ENCODE measurements around the gene VSIG10L. TPM values are rescaled to one million over a fixed set of nuclear protein-coding genes. Genes with fewer than 3 reads are reported as not detected.

VSIG10L gene
- total RNA-seq, 1 donor from 2014 or later, result 7.0 TPM

DNA sequence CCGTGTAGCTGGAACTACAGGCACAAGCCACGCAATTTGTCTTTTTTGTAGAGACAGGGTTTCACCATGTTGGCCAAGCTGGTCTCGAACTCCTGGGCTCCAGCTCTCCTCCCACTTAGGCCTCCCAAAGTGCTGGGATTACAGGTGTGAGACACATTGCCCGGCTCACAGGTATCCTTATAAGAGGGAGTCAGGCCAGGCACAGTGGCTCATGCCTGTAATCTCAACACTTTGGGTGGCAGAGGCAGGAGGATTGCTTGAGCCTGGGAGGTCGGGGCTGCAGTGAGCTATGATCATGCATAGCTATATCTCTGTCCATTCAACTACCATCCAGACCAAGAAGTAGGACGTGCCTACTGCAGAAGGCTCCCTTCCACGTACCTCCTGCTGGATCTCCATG is 40.7 kb downstream of the VSIG10L start:
- Mint-ChIP-seq H3K36me3 (ENCODE audit: insufficient read depth) (no peaks in the 10 kb centered on the region), H3K4me3 (ENCODE audit: low read depth) (no peak overlapping the region), H3K9me3 (ENCODE audit: low read depth) (peaks cover 3% of the 10 kb centered on the region), H3K4me1 (ENCODE audit: low read depth) (no peaks in the 10 kb centered on the region), H3K27ac (no peak overlapping the region), H3K27me3 (peaks cover 3% of the 10 kb centered on the region)
- no peak for DNase-seq (ENCODE audit: low spot score, unreplicated experiment)
- TF ChIP-seq CTCF (IDR thresholded peaks at IDR 0.05; ENCODE audit: unreplicated experiment), result no peak

GRCh38 chr19:51297406-51297805 is 44.5 kb downstream of the VSIG10L start:
- Mint-ChIP-seq H3K9me3 (ENCODE audit: low read depth) (no peaks in the 10 kb centered on the region), H3K27me3 (peaks cover 24% of the 10 kb centered on the region), H3K36me3 (ENCODE audit: insufficient read depth) (no peaks in the 10 kb centered on the region), H3K4me3 (ENCODE audit: low read depth) (no peak overlapping the region), H3K4me1 (ENCODE audit: low read depth) (no peaks in the 10 kb centered on the region), H3K27ac (no peak overlapping the region)
- no peak for TF ChIP-seq CTCF (IDR thresholded peaks at IDR 0.05; ENCODE audit: unreplicated experiment)
- DNase-seq (ENCODE audit: low spot score, unreplicated experiment), result no peak

DNA sequence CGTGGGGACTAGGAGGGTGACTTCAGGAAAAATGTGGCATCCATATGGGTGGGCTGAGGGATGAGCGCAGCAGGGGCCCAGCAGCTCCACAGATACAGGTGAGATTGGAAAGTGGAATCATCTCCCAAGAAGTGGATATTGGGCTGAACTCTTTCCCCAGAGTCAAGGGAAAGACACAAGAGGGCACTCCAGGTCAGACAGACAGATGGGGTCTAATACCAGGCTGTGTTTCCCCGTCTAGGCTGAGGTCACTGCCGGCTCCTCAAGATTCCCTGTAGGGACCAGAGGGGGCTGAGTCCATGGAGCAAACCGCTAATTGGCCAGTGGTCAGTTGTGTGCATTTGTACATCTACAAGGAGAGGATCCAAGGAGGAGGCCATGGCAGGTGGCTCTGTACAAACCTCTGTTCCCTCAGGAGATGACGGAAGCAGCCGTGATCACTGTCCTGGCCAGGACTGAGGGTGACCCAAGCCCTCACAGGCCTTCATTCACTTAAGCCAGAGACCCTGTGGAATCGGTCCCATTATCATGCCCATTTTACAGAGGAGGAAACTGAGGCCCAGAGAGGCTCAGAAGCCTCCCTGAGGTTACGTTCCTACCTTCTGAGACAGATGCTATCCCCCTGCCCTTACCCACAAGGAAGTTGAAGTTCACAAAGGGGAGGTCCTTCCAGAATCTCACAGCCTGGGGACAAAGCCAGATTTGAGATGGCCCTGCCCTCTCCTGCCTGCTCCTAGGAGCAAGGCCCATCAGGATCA is 45.4 kb downstream of the VSIG10L start:
- no peak overlapping the region for H3K27ac Mint-ChIP-seq
- no peaks in the 10 kb centered on the region for H3K9me3 Mint-ChIP-seq (ENCODE audit: low read depth)
- H3K27me3 Mint-ChIP-seq, result peaks cover 24% of the 10 kb centered on the region
- H3K36me3 Mint-ChIP-seq (ENCODE audit: insufficient read depth), result no peaks in the 10 kb centered on the region
- no peaks in the 10 kb centered on the region for H3K4me1 Mint-ChIP-seq (ENCODE audit: low read depth)
- no peak for DNase-seq (ENCODE audit: low spot score, unreplicated experiment)
- H3K4me3 Mint-ChIP-seq (ENCODE audit: low read depth), result no peak overlapping the region
- TF ChIP-seq CTCF (IDR thresholded peaks at IDR 0.05; ENCODE audit: unreplicated experiment), result no peak

GRCh38 chr19:51295382-51296126 is 46.4 kb downstream of the VSIG10L start:
- no peak for TF ChIP-seq CTCF (IDR thresholded peaks at IDR 0.05; ENCODE audit: unreplicated experiment)
- peaks cover 24% of the 10 kb centered on the region for H3K27me3 Mint-ChIP-seq
- H3K36me3 Mint-ChIP-seq (ENCODE audit: insufficient read depth), result no peaks in the 10 kb centered on the region
- no peak overlapping the region for H3K4me3 Mint-ChIP-seq (ENCODE audit: low read depth)
- DNase-seq (ENCODE audit: low spot score, unreplicated experiment), result no peak
- H3K27ac Mint-ChIP-seq, result peak overlapping the region; percentile 33
- no peaks in the 10 kb centered on the region for H3K9me3 Mint-ChIP-seq (ENCODE audit: low read depth)
- H3K4me1 Mint-ChIP-seq (ENCODE audit: low read depth), result no peaks in the 10 kb centered on the region

GRCh38 chr19:51294977-51295375 is 47.0 kb downstream of the VSIG10L start:
- Mint-ChIP-seq H3K4me1 (ENCODE audit: low read depth) (no peaks in the 10 kb centered on the region), H3K27me3 (peaks cover 24% of the 10 kb centered on the region), H3K4me3 (ENCODE audit: low read depth) (no peak overlapping the region), H3K27ac (no peak overlapping the region), H3K9me3 (ENCODE audit: low read depth) (no peaks in the 10 kb centered on the region), H3K36me3 (ENCODE audit: insufficient read depth) (no peaks in the 10 kb centered on the region)
- TF ChIP-seq CTCF (IDR thresholded peaks at IDR 0.05; ENCODE audit: unreplicated experiment), result no peak
- no peak for DNase-seq (ENCODE audit: low spot score, unreplicated experiment)
